Stomach (tissue), 9 donors: ENCODE measurements around the gene FOSL1. TPM values are rescaled to one million over a fixed set of nuclear protein-coding genes. Genes with fewer than 3 reads are reported as not detected.

Source experiments
- DNase-seq, 2 donors: peaks; one replicate each; pipeline versions ENCODE4 v3.0.0 to v3.0.0-alpha.2; 2013 to 2019
- H3K27ac ChIP-seq, 5 donors: fragments of 200-600 bp in 4 of 5; sonication (generic) in 4 of 5; one replicate each; pipeline ENCODE4 v1.5.1; 2013 to 2019; ENCODE audit warnings: mild to moderate bottlenecking in 1 of 5, moderate library complexity in 1 of 5
- H3K27me3 ChIP-seq, 3 donors: fragments of 200-600 bp; sonication (generic); one replicate each; pipeline ENCODE4 v1.5.1; 2017 to 2019; ENCODE audit warnings: mixed run types in 1 of 3
- H3K36me3 ChIP-seq, 4 donors: fragments of 200-600 bp; sonication (generic); 1 replicate in 3 of 4; 2 replicates in 1 of 4; pipeline ENCODE4 v1.5.1; 2016 to 2019
- H3K4me1 ChIP-seq, 4 donors: fragments of 200-600 bp; sonication (generic); one replicate each; pipeline ENCODE4 v1.5.1; 2016 to 2019
- H3K4me3 ChIP-seq, 4 donors: fragments of 200-600 bp; sonication (generic) in 3 of 4; one replicate each; pipeline ENCODE4 v1.5.1; 2016 to 2019; ENCODE audit warnings: mild to moderate bottlenecking in 1 of 4
- H3K9me3 ChIP-seq, 4 donors: fragments of 200-600 bp; sonication (generic); one replicate each; pipeline ENCODE4 v1.5.1; 2016 to 2019
- EP300 ChIP-seq: sonication (generic); formaldehyde crosslinking; IDR thresholded peaks from one replicate; pipeline ENCODE4 v1.6.1; 2017; ENCODE audit warnings: antibody characterized with exemption
- POLR2A ChIP-seq, 4 donors: fragments of 450-650 bp; IDR thresholded peaks; one replicate each; pipeline ENCODE4 v1.6.1; 2016; ENCODE audit warnings: antibody characterized with exemption in 4 of 4, control low read depth in 2 of 4, mild to moderate bottlenecking in 1 of 4, moderate library complexity in 1 of 4
- POLR2AphosphoS5 ChIP-seq, 3 donors: sonication (generic); formaldehyde crosslinking; IDR thresholded peaks; one replicate each; pipeline ENCODE4 v1.6.1; 2016; ENCODE audit warnings: antibody characterized with exemption in 3 of 3
- WGBS, 5 donors: extraction: QIAGEN DNeasy Blood & Tissue Kit in 3 of 5; methylation state at CpG; one replicate each; pipeline versions ENCODE4 v1.1.5 to v1.1.7; 2013 to 2018; 5-methylcytosine and 5-hydroxymethylcytosine counted together
- intact Hi-C: fragments of 100-400 bp; cut with DNase I; formaldehyde crosslinking; loops from one replicate; pipeline ENCODE4 v1.15.1; 2023; ENCODE audit warnings: low total_unique reads
- polyA plus RNA-seq, 3 donors: library from polyadenylated mRNA; stranded (reverse); fragments of 200-250 nt; gene quantifications; one replicate each; pipeline ENCODE4 v1.2.3, GENCODE V29; 2013
- total RNA-seq, 5 donors: library from RNA; depleted of rRNA; stranded (reverse); fragments of >200 nt; gene quantifications; one replicate each; pipeline versions ENCODE4 v1.1.0 to v1.2.3, GENCODE V29; 2014 to 2016
- TF ChIP-seq, protein P1 (sequence below), 7 experiments: fragments of 450-650 bp in 4 of 7; fragments of 200-600 bp in 3 of 7; sonication (generic) in 3 of 7; IDR thresholded peaks; one replicate each; pipeline ENCODE4 v1.5.1; 2016 to 2019; ENCODE audit warnings: antibody characterized with exemption in 7 of 7, control low read depth in 2 of 7, mild to moderate bottlenecking in 1 of 7
- donor health status: healthy with polysubstance abuse.
- donor health status: Bipolar disorder and iron deficiency.
- donor health status: healthy.

FOSL1 gene
- total and polyA plus RNA-seq, 8 donors = 1.7 to 43.3 (median 10.6) TPM; not detected in 2

DNA sequence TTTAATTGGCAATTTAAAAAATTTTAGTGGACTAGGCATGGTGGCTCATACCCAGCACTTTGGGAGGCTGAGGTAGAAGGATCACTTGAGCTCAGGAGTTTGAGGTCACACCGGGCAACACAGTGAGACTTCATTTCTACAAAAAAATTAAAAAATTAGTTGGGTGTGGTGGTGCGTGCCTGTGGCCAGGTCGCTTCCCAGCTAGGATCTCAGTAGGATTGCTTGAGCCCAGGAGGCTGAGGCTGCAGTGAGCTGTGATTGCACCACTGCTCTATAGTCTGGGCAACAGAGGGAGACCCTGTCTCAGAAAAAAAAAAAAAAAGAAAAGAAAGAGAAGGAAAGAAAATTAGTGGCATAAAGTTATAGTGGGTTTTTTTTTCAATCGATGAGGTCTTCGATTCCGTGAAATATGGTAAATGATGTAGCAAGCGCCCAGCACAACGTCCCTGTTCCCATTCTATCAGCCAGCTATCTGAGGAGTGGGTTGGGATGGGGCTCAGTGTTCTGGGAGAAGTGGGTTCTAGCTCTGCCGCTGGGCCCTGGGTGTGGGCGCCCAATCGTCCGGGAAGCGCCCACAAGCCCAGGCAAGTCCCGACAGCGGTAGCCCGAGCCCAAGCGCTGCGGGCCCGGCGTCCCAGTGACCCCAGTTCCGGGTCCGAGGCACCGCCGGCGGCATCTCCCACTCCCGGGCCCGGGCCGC, 1.4 kb downstream of the FOSL1 start:
- intact Hi-C loops = no loop called here
- peak overlapping the region in 4 of 5 donors; percentile 38 to 86 (median 83) for H3K27ac ChIP-seq
- H3K36me3 ChIP-seq = peaks cover 0 to 7% (median 0%) of the 10 kb centered on the region in 4 donors
- peaks cover 0 to 11% (median 10%) of the 10 kb centered on the region in 3 donors for H3K27me3 ChIP-seq
- no peak for DNase-seq
- TF ChIP-seq POLR2AphosphoS5 (IDR thresholded peaks at IDR 0.05) (no peak), POLR2A (IDR thresholded peaks at IDR 0.05) (no peak), EP300 (no peak)
- TF ChIP-seq, protein P1, sequence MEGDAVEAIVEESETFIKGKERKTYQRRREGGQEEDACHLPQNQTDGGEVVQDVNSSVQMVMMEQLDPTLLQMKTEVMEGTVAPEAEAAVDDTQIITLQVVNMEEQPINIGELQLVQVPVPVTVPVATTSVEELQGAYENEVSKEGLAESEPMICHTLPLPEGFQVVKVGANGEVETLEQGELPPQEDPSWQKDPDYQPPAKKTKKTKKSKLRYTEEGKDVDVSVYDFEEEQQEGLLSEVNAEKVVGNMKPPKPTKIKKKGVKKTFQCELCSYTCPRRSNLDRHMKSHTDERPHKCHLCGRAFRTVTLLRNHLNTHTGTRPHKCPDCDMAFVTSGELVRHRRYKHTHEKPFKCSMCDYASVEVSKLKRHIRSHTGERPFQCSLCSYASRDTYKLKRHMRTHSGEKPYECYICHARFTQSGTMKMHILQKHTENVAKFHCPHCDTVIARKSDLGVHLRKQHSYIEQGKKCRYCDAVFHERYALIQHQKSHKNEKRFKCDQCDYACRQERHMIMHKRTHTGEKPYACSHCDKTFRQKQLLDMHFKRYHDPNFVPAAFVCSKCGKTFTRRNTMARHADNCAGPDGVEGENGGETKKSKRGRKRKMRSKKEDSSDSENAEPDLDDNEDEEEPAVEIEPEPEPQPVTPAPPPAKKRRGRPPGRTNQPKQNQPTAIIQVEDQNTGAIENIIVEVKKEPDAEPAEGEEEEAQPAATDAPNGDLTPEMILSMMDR (IDR thresholded peaks at IDR 0.05) = no peak
- WGBS, 5 donors = 25 to 44% (median 28%) methylated on average over 15 to 28 of the region's 28 CpGs
- peak overlapping the region; percentile 57 to 66 (median 62) for H3K4me3 ChIP-seq
- no peaks in the 10 kb centered on the region for H3K9me3 ChIP-seq
- H3K4me1 ChIP-seq = peaks cover 12 to 54% (median 21%) of the 10 kb centered on the region in 4 donors

DNA sequence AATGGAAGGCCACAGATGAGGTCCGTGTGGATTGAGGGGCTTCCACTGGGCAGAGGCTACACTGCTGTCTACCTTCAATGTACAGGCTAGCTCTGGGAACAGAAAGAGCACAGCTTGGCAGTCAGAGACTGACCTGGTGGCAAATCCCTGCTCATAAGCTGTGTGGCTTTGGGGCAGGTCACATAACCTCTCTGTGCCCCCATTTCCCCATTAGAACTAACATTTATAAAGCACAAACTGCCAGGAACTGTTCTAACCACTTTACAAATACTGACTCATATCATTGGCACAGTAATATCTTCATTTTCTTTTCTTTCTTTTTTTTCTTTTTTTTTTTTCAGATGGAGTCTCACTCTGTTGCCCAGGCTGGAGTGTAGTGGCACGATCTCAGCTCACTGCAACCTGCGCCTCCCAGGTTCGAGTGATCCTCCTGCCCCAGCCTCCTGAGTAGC, 3.1 kb downstream of the FOSL1 start:
- Histone ChIP-seq H3K9me3 (no peaks in the 10 kb centered on the region), H3K4me1 (peaks cover 30 to 67% (median 38%) of the 10 kb centered on the region in 4 donors), H3K4me3 (no peak overlapping the region), H3K36me3 (peaks cover 0 to 7% (median 0%) of the 10 kb centered on the region in 4 donors), H3K27me3 (peaks cover 0 to 11% (median 10%) of the 10 kb centered on the region in 3 donors), H3K27ac (no peak overlapping the region)
- intact Hi-C loops = no loop called here
- WGBS, 5 donors = 78 to 92% (median 88%) methylated on average over 4 of the region's 4 CpGs
- TF ChIP-seq POLR2A (IDR thresholded peaks at IDR 0.05) (no peak), POLR2AphosphoS5 (IDR thresholded peaks at IDR 0.05) (no peak), EP300 (no peak)
- TF ChIP-seq, protein P1 (IDR thresholded peaks at IDR 0.05) = no peak
- no peak for DNase-seq

DNA sequence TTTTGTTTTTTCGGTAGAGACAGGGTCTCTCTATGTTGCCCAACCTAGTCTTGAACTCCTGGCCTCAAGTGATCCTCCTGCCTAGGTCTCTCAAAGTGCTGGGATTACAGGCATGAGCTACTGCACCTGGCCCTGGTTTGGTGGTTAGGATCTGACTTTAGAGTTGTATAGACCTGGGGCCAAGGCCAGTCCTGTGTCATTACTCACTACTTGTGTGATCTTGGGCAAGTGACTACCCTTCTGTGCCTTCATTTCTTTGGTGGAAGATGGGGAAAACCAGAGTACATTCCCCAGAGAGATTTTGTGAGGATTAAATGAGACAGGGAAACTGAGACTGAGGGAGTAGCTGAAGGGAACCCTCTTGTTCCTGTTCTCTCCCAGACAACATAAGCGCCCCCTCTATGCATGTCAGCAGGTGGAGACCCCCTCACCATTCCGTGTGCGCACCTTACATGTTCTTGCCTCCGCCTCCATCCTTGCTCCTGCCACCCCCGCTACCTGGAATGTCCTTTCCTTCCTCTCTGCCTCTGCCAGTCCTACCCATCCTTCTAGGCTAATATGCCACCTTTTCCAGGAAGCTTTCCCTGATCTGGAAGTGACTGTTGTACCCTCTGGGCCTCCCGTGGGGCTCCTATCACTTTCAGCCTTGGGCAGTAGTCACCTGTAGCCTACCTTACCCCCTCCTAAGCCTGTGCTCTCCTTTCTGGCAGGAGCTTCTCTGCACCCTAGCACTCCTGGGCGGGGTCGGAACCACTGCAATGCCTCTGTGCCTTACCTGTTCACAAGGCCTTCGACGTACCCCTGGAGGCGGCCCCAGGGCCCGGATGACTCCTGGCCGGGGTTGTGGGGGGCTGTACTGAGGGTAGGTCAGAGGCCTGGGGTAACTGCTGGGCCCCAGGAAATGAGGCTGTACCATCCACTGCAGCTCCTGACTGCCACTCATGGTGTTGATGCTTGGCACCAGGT, 3.9 kb downstream of the FOSL1 start:
- Histone ChIP-seq H3K36me3 (peaks cover 0 to 7% (median 0%) of the 10 kb centered on the region in 4 donors), H3K4me1 (peaks cover 37 to 74% (median 45%) of the 10 kb centered on the region in 4 donors), H3K4me3 (no peak overlapping the region), H3K9me3 (no peaks in the 10 kb centered on the region), H3K27me3 (peaks cover 0 to 11% (median 10%) of the 10 kb centered on the region in 3 donors), H3K27ac (no peak overlapping the region)
- TF ChIP-seq EP300 (no peak), POLR2AphosphoS5 (IDR thresholded peaks at IDR 0.05) (no peak), POLR2A (IDR thresholded peaks at IDR 0.05) (no peak)
- TF ChIP-seq, protein P1 (IDR thresholded peaks at IDR 0.05) = no peak
- WGBS, 5 donors = 85 to 90% (median 87%) methylated on average over 14 of the region's 14 CpGs
- intact Hi-C loops = no loop called here
- no peak for DNase-seq

DNA sequence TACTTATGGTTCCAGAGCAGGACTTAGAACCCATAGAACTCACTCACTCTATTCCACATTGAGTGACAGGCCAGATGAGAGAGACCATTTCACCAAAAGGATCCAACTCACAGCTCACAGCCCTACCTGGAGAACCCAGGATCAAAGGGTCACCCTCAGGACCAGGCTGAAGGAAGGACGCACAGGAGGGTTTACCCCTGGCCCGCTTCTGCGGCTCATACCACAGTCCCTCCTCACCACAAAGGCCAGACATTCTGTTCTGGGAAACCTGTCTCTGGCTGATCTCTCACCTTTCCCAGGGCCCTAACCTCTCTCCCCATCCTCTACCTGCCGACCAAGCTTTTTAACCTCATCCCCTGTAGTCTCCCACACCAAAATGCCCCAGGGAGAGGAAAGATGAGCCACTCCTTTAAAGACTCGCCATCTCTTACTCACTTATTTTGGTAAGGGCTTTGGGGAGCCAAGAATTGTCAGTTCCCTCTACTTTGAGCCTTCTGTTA, 4.7 kb downstream of the FOSL1 start:
- no peak for DNase-seq
- H3K9me3 ChIP-seq = no peaks in the 10 kb centered on the region
- H3K27ac ChIP-seq = no peak overlapping the region
- peaks cover 0 to 11% (median 10%) of the 10 kb centered on the region in 3 donors for H3K27me3 ChIP-seq
- WGBS, 5 donors = 88 to 99% (median 94%) methylated on average over 5 of the region's 5 CpGs
- intact Hi-C loops = no loop called here
- peaks cover 45 to 74% (median 50%) of the 10 kb centered on the region in 4 donors for H3K4me1 ChIP-seq
- TF ChIP-seq POLR2A (IDR thresholded peaks at IDR 0.05) (no peak), POLR2AphosphoS5 (IDR thresholded peaks at IDR 0.05) (no peak), EP300 (no peak)
- TF ChIP-seq, protein P1 (IDR thresholded peaks at IDR 0.05) = no peak
- peaks cover 0 to 7% (median 0%) of the 10 kb centered on the region in 4 donors for H3K36me3 ChIP-seq
- no peak overlapping the region for H3K4me3 ChIP-seq
